Transverse colon (tissue), 4 donors: ENCODE data around the gene C19orf85.

Experiments
- CTCF ChIP-seq, 5 experiments: fragments of 200-600 bp in 3 of 5; fragments of 450-650 bp in 2 of 5; sonication (generic) in 3 of 5; IDR thresholded peaks; 1 replicate in 2 of 5; 2 replicates in 3 of 5; pipeline ENCODE4 v1.5.1; 2016 to 2017; ENCODE audit warnings: antibody characterized with exemption in 5 of 5, inconsistent platforms in 3 of 5, mild to moderate bottlenecking in 2 of 5, moderate library complexity in 1 of 5
- EP300 ChIP-seq: sonication (generic); formaldehyde crosslinking; IDR thresholded peaks from one replicate; pipeline ENCODE4 v1.6.1; 2017; ENCODE audit warnings: antibody characterized with exemption, low read depth
- POLR2A ChIP-seq: fragments of 450-650 bp; IDR thresholded peaks from one replicate; pipeline ENCODE4 v1.6.1; 2016; ENCODE audit warnings: antibody characterized with exemption, mild to moderate bottlenecking, moderate library complexity
- POLR2AphosphoS5 ChIP-seq, 3 donors: sonication (generic); formaldehyde crosslinking; IDR thresholded peaks; one replicate each; pipeline ENCODE4 v1.6.1; 2016; ENCODE audit warnings: antibody characterized with exemption in 3 of 3

- no peak for TF ChIP-seq POLR2A
- TF ChIP-seq CTCF (IDR thresholded peaks at IDR 0.05) = no peak
- no peak for TF ChIP-seq EP300
- no peak for TF ChIP-seq POLR2AphosphoS5 (IDR thresholded peaks at IDR 0.05)
Measured at GRCh38 chr19:55508120-55508519, 43.6 kb upstream of the C19orf85 start.
